Measurements from ENCODE around the gene PTPRE.

PTPRE gene

DNA sequence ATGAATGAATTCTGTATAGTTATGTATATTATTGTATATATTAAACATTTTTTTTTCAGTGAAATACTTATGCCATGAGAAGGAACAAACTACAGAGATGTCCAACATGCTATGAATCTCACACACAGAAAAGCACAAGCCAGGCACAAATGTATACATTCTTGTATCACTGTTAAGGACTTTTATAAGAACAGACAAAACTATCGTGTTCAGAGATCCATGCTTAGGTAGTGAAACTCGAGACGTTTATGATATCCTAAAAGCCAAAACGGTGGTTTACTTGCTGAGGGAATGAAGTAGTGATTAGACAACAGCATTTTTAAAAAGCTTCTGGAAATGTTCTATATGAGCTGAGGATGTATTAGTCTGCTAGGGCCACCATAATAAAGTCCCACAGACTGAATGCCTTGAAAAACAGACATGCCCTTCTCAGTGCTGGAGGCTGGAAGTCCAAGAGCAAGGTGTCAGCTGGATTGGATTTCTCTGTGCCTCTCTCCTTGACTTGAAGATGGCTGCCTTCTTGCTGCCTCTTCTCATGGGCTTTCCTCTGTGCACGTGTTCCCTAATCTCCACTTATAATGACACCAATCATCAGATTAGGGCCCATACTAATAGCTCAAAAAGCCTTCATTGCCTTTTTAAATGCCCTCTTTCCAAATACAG lies 215.0 kb downstream of the PTPRE start:
- in situ Hi-C loops (cut with HindIII; ENCODE audit: low sequenced_read_pairs), result no loop called here
- H3K4me3 ChIP-seq (ENCODE audit: low read depth, low read length), result no peak overlapping the region

DNA sequence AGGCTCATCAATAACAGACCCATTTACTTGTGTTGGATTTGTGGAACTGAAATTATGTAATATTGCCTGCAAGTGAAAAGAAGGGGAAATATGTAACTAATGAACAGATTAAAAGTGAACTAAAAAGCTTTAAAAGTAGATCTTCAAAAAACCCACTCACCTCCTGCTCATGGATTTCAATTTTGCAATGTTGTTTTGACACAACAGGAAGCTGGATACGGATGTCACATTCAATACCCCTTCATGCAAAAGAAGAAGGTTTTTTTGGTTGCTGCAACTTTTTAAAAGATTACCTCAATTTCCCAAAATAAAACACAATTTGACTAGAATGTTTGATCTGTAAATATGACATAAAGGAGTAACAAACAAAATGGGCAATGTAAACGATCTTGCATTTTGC lies 216.0 kb downstream of the PTPRE start:
- DNase-seq (ENCODE audit: low read depth, low spot score), result no peak
- TF ChIP-seq, protein P1, sequence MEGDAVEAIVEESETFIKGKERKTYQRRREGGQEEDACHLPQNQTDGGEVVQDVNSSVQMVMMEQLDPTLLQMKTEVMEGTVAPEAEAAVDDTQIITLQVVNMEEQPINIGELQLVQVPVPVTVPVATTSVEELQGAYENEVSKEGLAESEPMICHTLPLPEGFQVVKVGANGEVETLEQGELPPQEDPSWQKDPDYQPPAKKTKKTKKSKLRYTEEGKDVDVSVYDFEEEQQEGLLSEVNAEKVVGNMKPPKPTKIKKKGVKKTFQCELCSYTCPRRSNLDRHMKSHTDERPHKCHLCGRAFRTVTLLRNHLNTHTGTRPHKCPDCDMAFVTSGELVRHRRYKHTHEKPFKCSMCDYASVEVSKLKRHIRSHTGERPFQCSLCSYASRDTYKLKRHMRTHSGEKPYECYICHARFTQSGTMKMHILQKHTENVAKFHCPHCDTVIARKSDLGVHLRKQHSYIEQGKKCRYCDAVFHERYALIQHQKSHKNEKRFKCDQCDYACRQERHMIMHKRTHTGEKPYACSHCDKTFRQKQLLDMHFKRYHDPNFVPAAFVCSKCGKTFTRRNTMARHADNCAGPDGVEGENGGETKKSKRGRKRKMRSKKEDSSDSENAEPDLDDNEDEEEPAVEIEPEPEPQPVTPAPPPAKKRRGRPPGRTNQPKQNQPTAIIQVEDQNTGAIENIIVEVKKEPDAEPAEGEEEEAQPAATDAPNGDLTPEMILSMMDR (IDR thresholded peaks at IDR 0.05; ENCODE audit: low read depth, low read length), result no peak
- in situ Hi-C loops (cut with HindIII; ENCODE audit: low sequenced_read_pairs), result no loop called here
- no peak overlapping the region for H3K4me3 ChIP-seq (ENCODE audit: low read depth, low read length)

More for the DNA sequence above, 215.0 kb downstream of the PTPRE start:
- DNase-seq (ENCODE audit: low read depth, low spot score), result no peak
- TF ChIP-seq, protein P1 (IDR thresholded peaks at IDR 0.05; ENCODE audit: low read depth, low read length), result no peak

DNA sequence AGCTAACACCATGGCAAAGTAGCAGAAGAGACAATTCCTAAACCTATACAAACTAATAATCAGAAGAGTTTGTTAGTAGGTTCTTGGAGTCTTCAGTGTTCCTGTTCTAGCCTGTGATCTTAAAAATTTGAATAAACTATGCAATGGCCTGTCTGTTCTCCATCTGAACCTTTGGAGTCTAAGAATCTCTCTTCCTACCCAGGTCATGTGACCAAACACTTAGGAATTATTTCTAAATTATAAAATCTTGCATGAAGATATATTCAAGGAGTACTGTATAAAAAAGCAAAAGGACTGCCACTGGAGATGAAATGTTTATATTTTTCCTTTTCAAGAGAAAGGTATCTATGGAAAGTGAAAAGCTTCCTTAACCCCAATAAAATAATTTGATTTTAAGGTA lies 216.9 kb downstream of the PTPRE start:
- H3K4me3 ChIP-seq (ENCODE audit: low read depth, low read length), result no peak overlapping the region
- in situ Hi-C loops (cut with HindIII; ENCODE audit: low sequenced_read_pairs), result no loop called here
- TF ChIP-seq, protein P1 (IDR thresholded peaks at IDR 0.05; ENCODE audit: low read depth, low read length), result no peak

DNA sequence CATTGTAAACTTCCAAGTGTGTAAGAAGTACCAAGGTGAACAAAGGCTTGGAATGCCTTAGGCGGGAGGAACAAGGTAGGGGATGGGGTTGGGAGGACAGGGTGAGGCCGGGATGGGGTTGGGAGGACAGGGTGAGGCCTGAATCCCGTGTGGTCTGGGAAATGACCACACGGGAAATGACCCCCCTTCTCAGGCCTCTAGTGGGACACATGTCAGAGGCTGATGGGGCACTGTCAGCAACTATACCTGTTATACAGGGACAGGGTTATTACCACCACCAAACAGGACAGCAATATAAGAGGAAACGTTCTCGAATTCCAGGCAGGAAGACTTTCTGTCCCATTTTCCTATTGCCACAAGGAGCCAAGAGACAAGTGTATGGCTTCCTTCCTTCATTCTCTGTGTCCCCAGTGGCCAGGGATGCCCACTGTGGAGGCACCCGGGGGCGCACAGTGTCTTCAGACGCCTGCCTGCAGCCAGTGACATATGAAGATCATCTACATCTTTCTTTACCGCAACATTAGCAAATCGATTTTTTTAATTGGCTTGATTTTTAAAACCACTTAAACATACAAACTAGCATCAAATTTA lies 218.0 kb downstream of the PTPRE start:
- no peak for DNase-seq (ENCODE audit: low read depth, low spot score)
- TF ChIP-seq, protein P1 (IDR thresholded peaks at IDR 0.05; ENCODE audit: low read depth, low read length), result no peak
- peak overlapping the region; percentile 74 for H3K4me3 ChIP-seq (ENCODE audit: low read depth, low read length)
- in situ Hi-C loops (cut with HindIII; ENCODE audit: low sequenced_read_pairs), result no loop called here

More for the DNA sequence above, 216.9 kb downstream of the PTPRE start:
- no peak for DNase-seq (ENCODE audit: low read depth, low spot score)

DNA sequence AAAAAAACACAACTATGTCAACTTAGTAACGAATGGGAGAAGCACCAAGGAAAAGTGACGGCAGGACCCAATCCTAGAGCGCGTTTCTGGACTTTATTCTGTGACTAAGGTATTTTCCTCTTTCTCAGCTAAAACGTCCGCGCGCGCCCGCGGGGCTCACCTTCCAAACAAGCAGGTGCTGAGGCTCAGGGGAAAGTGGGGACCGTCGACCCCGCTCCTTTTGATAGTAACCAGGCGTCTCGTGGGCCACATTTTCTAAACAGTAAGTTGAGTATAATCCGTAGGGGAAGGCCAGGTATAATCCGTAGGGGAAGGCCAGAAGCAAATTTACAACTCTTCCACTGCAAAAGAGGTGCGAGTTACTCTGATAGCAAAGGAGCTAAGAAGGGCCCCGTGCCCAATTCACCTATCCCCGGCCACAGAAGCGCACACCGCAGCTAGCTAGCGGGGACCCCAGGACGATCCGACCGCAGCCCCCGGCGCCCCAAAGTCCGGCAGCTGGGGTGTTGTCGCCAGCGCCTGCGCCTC lies 218.6 kb downstream of the PTPRE start:
- TF ChIP-seq, protein P1 (IDR thresholded peaks at IDR 0.05; ENCODE audit: low read depth, low read length), result no peak
- peak; percentile 5 for DNase-seq (ENCODE audit: low read depth, low spot score)
- H3K4me3 ChIP-seq (ENCODE audit: low read depth, low read length), result peak overlapping the region; percentile 74
- in situ Hi-C loops (cut with HindIII; ENCODE audit: low sequenced_read_pairs), result no loop called here

DNA sequence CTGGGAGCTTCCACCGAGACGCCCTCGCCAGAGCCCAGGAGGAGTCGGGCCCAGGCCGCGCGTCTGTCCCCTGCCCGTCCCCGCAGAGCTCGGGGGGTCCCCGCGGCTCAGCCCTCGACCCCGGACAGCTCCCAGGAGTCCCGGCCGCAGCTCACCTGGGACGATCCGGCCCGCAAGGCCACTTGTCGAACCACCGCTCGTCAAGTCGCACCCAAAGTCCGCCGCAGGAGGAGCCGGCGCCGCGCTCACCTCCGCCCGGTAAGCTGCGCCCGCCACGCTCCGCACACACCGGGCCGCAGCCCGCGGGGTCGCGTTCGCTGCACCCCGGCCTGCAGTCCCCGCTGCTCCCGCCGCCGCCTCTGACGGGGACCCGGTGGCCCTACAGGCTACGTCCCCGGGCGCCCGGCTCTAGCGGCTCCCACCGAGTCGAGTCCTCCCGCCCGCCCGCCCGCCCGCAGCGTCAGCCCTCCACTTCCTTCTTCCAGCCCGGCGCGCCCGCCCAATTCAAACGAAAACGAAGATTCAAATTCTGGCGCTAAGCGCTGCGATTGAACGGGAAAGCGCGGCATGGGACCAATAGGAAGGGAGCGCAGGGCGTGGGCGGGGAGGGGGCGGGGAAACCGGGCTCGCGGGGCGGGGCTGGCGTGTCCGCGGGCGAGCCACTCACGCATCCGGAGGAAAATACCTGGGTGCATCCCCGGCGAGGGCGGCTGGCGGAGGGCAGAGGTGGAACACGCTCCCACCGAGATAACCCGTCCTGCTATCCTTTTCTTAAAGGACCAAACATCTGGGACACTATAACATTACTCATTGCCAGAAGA lies 219.3 kb downstream of the PTPRE start, which contains the start of gene MKI67:
Gene MKI67, minus strand, starts transcription at position 480 of the 821 bp plus-strand sequence. CDS start 756 bp downstream, outside the sequence.
- in situ Hi-C loops (cut with HindIII; ENCODE audit: low sequenced_read_pairs), result no loop called here
- DNase-seq (ENCODE audit: low read depth, low spot score), result peak; percentile 89
- TF ChIP-seq, protein P1 (IDR thresholded peaks at IDR 0.05; ENCODE audit: low read depth, low read length), result no peak
- H3K4me3 ChIP-seq (ENCODE audit: low read depth, low read length), result peak within 1 kb of the TSS; percentile 74
